Frontal cortex (tissue), 4 donors: ENCODE results near the gene ANKRD34C. TPM values are rescaled to one million over a fixed set of nuclear protein-coding genes. Genes with fewer than 3 reads are reported as not detected.
A peak's percentile ranks its signal among the peaks of the same experiment; 100 is the strongest.
"Not testable (repeated sequence)": the region's sequence is repeated elsewhere in the genome, so short reads cannot be mapped to it uniquely, and the experiment has no call there.

Source experiments
- DNase-seq, 2 donors: peaks; one replicate each; pipeline ENCODE4 v3.0.0; 2012; ENCODE audit warnings: low spot score in 2 of 2
- FAIRE-seq: peaks from 2 replicates; lab custom pipeline; 2012; peaks lifted over from hg19 to GRCh38; lab: Jason Lieb, UNC
- total RNA-seq: library from RNA; depleted of rRNA; stranded (reverse); fragments of >200 nt; gene quantifications from one replicate; pipeline ENCODE4 v1.2.3, GENCODE V29; 2014
- donor health status: control.
- donor health status: control.
- donor health status: control.

Gene ANKRD34C
- total RNA-seq, 1 donor from 2014 or later = under 0.01 TPM

DNA sequence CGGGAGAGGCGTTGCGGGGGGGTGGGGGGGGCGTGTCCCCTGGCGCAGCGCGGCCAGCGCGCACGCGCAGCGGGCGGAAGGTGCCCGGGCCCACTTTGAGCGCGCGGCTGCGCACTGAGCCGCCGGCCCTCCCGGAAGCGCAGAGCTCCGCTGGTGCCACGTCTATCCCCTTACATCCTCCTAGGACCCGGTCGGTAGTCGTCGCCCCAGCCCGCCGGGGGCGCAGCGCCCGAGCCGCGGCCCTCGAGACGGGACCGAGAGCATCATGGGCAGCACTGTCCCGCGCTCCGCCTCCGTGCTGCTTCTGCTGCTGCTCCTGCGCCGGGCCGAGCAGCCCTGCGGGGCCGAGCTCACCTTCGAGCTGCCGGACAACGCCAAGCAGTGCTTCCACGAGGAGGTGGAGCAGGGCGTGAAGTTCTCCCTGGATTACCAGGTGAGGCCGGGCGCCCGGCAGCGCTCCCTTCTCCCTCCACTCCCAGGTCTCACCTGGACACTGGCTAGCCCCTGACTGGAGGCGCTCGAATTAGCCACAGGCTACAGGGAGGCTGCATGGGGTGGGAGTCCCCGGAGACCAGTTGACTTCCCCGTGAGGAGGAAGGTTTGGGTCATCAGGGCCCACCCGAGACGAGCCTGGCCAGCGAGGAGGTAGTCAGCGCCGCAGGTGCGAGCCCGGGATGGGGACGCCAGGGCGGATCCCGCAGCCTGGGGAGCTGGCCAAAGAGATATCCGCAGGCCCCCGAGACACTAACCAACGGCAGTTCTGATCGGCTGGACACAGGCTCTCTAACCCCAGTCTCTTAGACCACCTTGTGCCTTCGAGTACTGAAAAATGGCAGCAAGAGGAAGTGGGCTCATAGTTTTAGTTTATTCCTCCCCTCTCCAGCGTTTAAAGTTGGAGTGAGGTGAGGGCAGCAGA is 28.7 kb downstream of the ANKRD34C start, which contains the start of gene TMED3:
Gene TMED3 (plus strand): TSS at position 128 of the 916 bp plus-strand sequence. CDS start 138 bp downstream, at position 266.
- FAIRE-seq (no peak), DNase-seq (peak; percentile 86 to 87)

DNA sequence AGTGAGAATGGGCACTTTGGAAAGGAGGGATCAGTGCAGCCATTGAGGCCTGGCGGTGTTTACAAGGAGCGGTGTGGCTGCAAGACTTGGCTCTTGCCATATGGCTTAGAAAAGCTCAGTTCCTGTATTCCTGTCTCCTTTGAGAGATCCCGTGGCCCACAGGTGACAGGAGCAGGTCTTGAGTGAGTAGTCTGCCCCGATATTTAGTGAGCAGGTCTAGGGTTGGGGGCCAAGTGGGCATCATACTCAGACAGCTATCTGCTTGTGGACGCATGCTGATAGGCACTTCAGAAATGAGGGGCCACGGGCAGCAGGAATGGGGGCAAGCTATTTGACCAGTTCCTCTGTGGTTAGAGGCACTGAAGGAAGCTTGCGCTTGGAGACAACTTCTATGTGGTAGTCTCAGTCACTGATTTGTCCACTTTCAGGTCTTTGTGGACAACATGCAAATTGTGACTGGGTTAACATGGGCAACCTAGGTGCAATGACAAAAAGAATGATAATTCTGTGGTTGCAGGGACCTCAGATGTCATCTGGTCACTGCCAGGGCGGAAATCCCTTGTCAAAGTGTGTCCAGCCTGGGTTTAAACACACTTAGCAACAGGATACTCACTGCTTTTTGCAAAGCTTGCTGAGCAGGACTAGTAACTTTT is 29.5 kb downstream of the ANKRD34C start:
- no peak for DNase-seq
- no peak for FAIRE-seq

DNA sequence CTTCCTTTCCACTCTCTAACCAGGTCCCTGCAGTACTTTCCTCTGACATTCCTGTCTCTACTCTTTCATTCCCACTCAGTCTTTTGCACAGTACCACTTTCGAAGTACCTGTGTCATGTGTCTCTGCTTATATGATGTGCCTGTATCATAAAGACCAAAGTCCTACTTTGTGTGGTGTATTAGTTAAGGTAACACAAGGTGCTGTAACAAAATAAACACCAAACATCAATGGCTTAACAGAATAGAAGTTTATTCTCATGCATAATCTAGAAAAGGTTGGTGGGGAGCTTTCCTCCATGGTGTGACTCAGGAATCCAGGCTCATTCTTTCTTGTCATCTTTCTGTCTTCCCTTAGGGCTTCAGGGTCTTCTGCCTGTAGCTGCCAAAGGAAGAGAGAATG is 31.7 kb downstream of the ANKRD34C start:
- DNase-seq (no peak), FAIRE-seq (no peak)

DNA sequence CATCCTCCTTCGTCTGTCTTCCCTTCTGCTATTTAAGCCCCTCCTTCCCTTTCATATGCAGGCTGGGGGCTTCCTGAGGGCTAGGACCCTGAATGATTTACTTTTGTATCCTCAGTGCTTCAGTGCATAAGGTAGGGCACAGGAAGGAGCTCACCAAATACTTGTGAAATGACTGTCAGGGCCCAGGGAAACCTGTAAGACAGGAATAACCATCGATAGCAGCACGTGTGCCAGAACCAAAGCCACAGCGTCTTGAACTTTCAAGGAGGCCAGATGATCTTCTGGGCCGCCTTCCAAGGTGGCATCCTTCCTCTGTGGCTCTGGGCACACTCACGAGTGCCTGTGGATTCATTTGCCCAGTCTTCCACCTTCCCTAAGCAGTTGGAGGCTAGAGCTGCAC is 32.3 kb downstream of the ANKRD34C start:
- FAIRE-seq = no peak

DNA sequence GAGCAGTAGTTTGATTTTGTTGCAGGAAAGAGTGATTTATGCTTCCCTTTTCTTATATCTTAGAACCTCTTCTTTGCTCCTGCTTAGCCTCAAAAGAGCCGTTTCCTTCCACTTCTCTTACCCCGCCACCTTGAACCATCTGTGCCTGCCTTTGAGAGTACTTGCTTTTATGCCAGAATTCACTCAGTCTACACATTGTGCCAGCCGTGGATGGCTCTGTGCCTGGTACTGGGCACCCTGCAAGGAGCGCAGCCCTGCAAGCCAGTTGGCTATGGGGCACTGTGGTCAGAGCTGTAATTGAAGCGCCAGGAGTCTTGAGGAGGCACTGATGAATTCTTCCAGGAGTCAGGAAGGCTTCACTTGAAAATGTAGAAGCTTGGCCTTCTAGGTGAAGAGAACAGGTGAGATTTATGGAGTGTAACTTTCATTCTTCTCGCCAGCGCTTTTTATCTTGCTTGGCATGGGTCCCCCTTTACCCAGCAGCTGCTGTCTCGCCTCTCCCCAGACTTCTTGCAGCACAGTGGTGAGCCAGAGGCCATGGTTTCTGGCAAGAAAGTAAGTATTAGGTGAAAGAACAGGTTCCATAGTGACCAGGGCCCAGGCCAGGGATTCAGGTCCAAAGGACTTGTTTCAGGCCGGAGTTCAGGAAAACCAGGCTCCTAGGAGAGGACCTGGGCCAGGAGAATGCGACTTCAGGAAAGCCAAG is 33.3 kb downstream of the ANKRD34C start:
- DNase-seq = no peak
- FAIRE-seq = no peak

More for the DNA sequence above, 32.3 kb downstream of the ANKRD34C start:
- no peak for DNase-seq

DNA sequence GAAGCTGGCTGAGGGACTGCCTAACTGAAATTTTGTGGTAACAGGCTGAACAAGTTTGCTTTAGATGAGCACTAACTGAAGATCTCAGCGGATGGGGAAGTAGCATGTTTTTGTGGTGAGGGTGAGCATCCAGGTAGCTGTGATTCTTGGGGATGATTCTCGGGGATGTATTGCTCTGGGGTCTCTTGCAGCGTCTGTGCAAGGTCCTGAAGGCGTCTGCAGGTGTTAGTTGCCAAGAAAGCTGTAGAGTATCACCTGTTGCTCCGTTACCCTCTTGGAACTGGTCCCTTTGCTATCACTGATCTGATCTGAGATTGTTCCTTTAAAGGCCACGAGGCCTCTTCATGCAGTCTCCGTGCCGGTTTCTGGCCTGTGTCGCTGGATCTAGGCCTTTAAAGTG is 34.3 kb downstream of the ANKRD34C start:
- FAIRE-seq (no peak), DNase-seq (no peak)

DNA sequence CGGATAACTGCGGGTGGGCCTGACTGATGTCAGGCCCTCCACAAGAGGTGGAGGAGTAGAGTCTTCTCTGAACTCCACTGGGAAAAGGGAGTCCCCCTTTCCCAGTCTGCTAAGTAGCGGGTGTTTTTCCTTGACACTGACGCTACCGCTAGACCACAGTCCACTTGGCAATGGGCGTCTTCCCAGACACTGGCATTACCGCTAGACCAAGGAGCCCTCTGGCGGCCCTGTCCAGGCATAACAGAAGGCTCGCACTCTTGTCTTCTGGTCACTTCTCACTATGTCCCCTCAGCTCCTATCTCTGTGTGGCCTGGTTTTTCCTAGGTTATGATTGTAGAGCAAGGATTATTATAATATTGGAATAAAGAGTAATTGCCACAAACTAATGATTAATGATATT is 37.5 kb downstream of the ANKRD34C start:
- not testable (repeated sequence) for FAIRE-seq, DNase-seq

DNA sequence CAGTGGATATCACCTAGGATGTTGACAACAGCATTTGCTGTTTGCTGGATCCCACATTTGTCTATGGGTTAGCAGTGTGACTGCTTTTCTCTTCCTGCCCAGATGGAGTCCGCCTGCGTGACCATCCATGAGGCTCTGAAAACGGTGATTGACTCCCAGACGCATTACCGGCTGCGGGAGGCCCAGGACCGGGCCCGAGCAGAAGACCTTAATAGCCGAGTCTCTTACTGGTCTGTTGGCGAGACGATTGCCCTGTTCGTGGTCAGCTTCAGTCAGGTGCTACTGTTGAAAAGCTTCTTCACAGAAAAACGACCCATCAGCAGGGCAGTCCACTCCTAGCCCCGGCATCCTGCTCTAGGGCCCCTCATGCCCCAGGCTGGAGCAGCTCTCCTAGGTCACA is 39.4 kb downstream of the ANKRD34C start:
- FAIRE-seq (no peak), DNase-seq (no peak)

DNA sequence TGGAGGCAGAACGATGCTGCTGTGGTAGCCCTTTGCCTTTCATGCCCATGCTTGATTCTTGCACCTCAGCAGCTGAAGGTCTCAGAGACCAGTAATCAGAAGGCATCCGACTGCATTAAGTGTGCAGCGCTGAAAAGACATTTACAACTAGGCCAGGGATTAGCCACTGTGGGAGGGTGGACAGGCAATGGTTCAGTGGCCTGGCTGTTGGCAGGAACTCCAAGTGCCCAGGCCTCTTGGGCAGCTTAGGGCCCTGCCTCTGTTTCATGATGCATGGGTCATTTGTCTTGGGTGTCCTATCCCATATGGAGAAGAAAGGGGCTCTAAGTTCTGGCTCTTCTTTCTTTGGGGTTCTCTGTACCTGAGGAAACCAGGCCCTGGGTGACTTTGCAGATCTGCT is 39.8 kb downstream of the ANKRD34C start:
- FAIRE-seq = no peak
- DNase-seq = no peak

DNA sequence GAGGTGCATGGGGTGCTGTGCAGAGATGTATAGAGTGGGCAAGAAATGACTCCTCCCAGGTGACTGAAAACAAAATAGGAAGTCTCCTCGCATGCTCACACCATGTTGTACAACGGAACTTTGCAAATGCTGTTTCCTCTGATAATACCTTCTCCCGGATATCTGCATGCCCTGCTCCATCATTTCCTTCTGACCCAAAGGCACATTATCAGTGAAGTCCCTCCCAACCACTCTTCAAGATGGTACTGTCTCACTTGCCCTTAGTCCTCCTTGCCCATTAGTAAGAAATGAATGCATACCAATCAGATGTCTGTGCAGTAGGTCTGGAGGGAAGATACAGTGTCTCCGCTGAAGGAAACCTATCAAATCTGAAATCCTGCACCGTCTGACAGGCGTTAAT is 40.4 kb downstream of the ANKRD34C start:
- no peak for FAIRE-seq
- DNase-seq = no peak

DNA sequence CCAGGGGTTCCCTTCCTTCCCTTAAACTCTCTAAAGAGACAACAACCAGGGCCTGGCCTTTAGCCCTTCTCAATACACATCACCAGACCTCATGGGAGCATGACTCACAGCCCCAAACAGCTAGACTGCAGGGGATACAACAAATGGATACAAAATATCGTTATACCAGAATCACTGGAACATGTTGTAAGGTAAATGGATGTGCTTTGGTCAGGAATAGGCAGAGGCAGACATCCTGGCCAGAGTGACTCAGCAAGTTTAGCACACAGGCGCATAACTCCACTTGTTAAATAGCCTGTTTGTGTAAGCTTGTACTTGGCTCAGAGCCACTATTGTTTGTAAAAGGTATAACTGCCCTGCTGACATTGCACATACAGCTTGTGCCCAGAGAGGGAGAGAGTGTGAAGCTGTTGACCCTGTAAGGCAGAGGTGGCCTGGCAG is 46.7 kb downstream of the ANKRD34C start:
- FAIRE-seq = no peak
- no peak for DNase-seq

Other genes starting within 250 kb of the ANKRD34C start
- 4.5 TPM for gene RASGRF1, start 191.9 kb upstream of the ANKRD34C start, total RNA-seq
- gene TMED3, start 28.4 kb downstream of the ANKRD34C start, total RNA-seq = 28.5 TPM
- 6.9 TPM for gene MINAR1, start 149.6 kb downstream of the ANKRD34C start, total RNA-seq